ENCODE data around the gene TTC9B. TPM values are rescaled to one million over a fixed set of nuclear protein-coding genes. Genes with fewer than 3 reads are reported as not detected.

Gene TTC9B
- total and polyA plus RNA-seq, 2 experiments from 2014 or later: 0.63 to 1.0 TPM

- H3K4me1 ChIP-seq (ENCODE audit: insufficient read depth): no peaks in the 10 kb centered on the region
- no peaks in the 10 kb centered on the region for H3K9me2 ChIP-seq (ENCODE audit: insufficient read depth)
- no peak overlapping the region for H3K27ac ChIP-seq (ENCODE audit: low read depth)
- H3K4me2 ChIP-seq: no peak overlapping the region
- no peaks in the 10 kb centered on the region for H3K27me3 ChIP-seq (ENCODE audit: insufficient read depth)
- no peak overlapping the region for H3K4me3 Mint-ChIP-seq
- H3F3A ChIP-seq (replicated peaks; ENCODE audit: low read depth): no peaks in the 10 kb centered on the region
- peaks cover 23% of the 10 kb centered on the region for H3K36me3 Mint-ChIP-seq (ENCODE audit: low read depth)
- no peak overlapping the region for H3K27ac Mint-ChIP-seq
- H3K36me3 ChIP-seq (ENCODE audit: insufficient read depth): no peaks in the 10 kb centered on the region; the same call in 1 of the 2 replicates
- no peaks in the 10 kb centered on the region for H3K9me3 Mint-ChIP-seq
- H2AFZ ChIP-seq: no peak overlapping the region
- DNase-seq (ENCODE audit: low spot score) (no peak), ATAC-seq (no peak)
- TF ChIP-seq NANOG (IDR thresholded peaks at IDR 0.05; ENCODE audit: borderline replicate concordance) (no peak), POLR2AphosphoS5 (IDR thresholded peaks at IDR 0.05; ENCODE audit: low read depth) (no peak), ZNF114 (CRISPR knock-in tag; IDR thresholded peaks at IDR 0.05) (no peak), ZNF331 (CRISPR knock-in tag; IDR thresholded peaks at IDR 0.05; ENCODE audit: low read depth) (no peak), ZNF462 (CRISPR knock-in tag; IDR thresholded peaks at IDR 0.05) (no peak), REST (IDR thresholded peaks at IDR 0.05; ENCODE audit: unreplicated experiment) (no peak), JUNB (IDR thresholded peaks at IDR 0.05; ENCODE audit: unreplicated experiment) (no peak), STAT1 (IDR thresholded peaks at IDR 0.05; ENCODE audit: unreplicated experiment) (no peak), EZH2 (IDR thresholded peaks at IDR 0.05; ENCODE audit: low read depth, unreplicated experiment) (no peak), CREB1 (CRISPR knock-in tag; IDR thresholded peaks at IDR 0.05; ENCODE audit: low read depth) (no peak), EZH2phosphoT487 (IDR thresholded peaks at IDR 0.05; ENCODE audit: unreplicated experiment) (no peak), CTCF (conservative IDR thresholded peaks at IDR 0.05; ENCODE audit: low read depth in 2 of 2) (no peak)
- TF ChIP-seq, protein P1, sequence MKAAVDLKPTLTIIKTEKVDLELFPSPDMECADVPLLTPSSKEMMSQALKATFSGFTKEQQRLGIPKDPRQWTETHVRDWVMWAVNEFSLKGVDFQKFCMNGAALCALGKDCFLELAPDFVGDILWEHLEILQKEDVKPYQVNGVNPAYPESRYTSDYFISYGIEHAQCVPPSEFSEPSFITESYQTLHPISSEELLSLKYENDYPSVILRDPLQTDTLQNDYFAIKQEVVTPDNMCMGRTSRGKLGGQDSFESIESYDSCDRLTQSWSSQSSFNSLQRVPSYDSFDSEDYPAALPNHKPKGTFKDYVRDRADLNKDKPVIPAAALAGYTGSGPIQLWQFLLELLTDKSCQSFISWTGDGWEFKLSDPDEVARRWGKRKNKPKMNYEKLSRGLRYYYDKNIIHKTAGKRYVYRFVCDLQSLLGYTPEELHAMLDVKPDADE (IDR thresholded peaks at IDR 0.05): no peak
- peaks cover 6% of the 10 kb centered on the region for H3K27me3 Mint-ChIP-seq (ENCODE audit: insufficient read depth, low read depth, poor library complexity)
- peaks cover 5% of the 10 kb centered on the region for H3K4me1 Mint-ChIP-seq
- no peak overlapping the region for H3K4me3 ChIP-seq
- H3K79me2 ChIP-seq (replicated peaks; ENCODE audit: insufficient read depth): no peaks in the 10 kb centered on the region
- peaks cover 6% of the 10 kb centered on the region; the same call in 1 of the 2 replicates for H4K20me1 ChIP-seq (replicated peaks; ENCODE audit: insufficient read depth)
Measured at GRCh38 chr19:40241125-40241808, 23.1 kb upstream of the TTC9B start.
